Measurements from ENCODE around the gene OGFOD1. TPM values are rescaled to one million over a fixed set of nuclear protein-coding genes. Genes with fewer than 3 reads are reported as not detected.
A peak's percentile ranks its signal among the peaks of the same experiment; 100 is the strongest.

OGFOD1 gene
- total and polyA plus RNA-seq, 10 of the 15 experiments (the other 5 are each of a cell fraction or from before 2014, with no cell fraction given) = 31.4 to 119 (median 51.6) TPM

GRCh38 chr16:56450986-56451752 is at the start of gene OGFOD1, which contains the start of gene NUDT21 (continued):
- TF ChIP-seq MAX (IDR thresholded peaks at IDR 0.05; ENCODE audit: low read depth, low read length) (no peak; the same call in 1 of the 2 replicates), TCF7 (IDR thresholded peaks at IDR 0.05; ENCODE audit: borderline replicate concordance) (no peak), TAF1 (IDR thresholded peaks at IDR 0.05; ENCODE audit: borderline replicate concordance, low read depth, low read length) (peak; percentile 90), ZZZ3 (IDR thresholded peaks at IDR 0.05; ENCODE audit: control insufficient read depth, insufficient read length, low read depth) (no peak), NFXL1 (IDR thresholded peaks at IDR 0.05; ENCODE audit: borderline replicate concordance) (no peak), SMAD1 (IDR thresholded peaks at IDR 0.05; ENCODE audit: low read depth, partially characterized antibody) (no peak), ETV6 (conservative IDR thresholded peaks at IDR 0.05 in 1 of 2, IDR thresholded peaks at IDR 0.05 in 1 of 2; ENCODE audit: borderline replicate concordance in 1 of 2, low read depth in 1 of 2) (no peak), TCF12 (IDR thresholded peaks at IDR 0.05; ENCODE audit: low read depth, low read length) (peak; percentile 3; the same call in 1 of the 2 replicates), RAD21 (IDR thresholded peaks at IDR 0.05; ENCODE audit: insufficient read depth, low read depth, low read length) (no peak), ZNF384 (IDR thresholded peaks at IDR 0.05; ENCODE audit: borderline replicate concordance, low read depth, low read length) (no peak), EP300 (IDR thresholded peaks at IDR 0.05; ENCODE audit: borderline replicate concordance in 1 of 2, control insufficient read depth in 1 of 2, low read depth in 2 of 2, low read length in 2 of 2) (no peak), SUPT20H (IDR thresholded peaks at IDR 0.05; ENCODE audit: borderline replicate concordance, control insufficient read depth, low read depth, low read length) (no peak), NR2C2 (IDR thresholded peaks at IDR 0.05; ENCODE audit: borderline replicate concordance, control insufficient read depth, insufficient read length, low read depth) (no peak), ESRRA (IDR thresholded peaks at IDR 0.05; ENCODE audit: low read length) (no peak), GATAD2B (conservative IDR thresholded peaks at IDR 0.05; ENCODE audit: low read depth) (no peak), TBL1XR1 (IDR thresholded peaks at IDR 0.05; ENCODE audit: low read depth, low read length) (no peak), SRF (IDR thresholded peaks at IDR 0.05; ENCODE audit: low read depth in 2 of 2, low read length in 2 of 2) (no peak), SMAD5 (IDR thresholded peaks at IDR 0.05; ENCODE audit: low read depth) (no peak), ZNF207 (IDR thresholded peaks at IDR 0.05; ENCODE audit: borderline replicate concordance) (no peak), MTA3 (IDR thresholded peaks at IDR 0.05; ENCODE audit: borderline replicate concordance, low read length) (no peak), ASH2L (IDR thresholded peaks at IDR 0.05; ENCODE audit: borderline replicate concordance, low read depth) (0 out of 2 replicates have a peak, but pooled peaks have one; percentile 60), RAD51 (IDR thresholded peaks at IDR 0.05) (no peak)
- TF ChIP-seq, protein P1, sequence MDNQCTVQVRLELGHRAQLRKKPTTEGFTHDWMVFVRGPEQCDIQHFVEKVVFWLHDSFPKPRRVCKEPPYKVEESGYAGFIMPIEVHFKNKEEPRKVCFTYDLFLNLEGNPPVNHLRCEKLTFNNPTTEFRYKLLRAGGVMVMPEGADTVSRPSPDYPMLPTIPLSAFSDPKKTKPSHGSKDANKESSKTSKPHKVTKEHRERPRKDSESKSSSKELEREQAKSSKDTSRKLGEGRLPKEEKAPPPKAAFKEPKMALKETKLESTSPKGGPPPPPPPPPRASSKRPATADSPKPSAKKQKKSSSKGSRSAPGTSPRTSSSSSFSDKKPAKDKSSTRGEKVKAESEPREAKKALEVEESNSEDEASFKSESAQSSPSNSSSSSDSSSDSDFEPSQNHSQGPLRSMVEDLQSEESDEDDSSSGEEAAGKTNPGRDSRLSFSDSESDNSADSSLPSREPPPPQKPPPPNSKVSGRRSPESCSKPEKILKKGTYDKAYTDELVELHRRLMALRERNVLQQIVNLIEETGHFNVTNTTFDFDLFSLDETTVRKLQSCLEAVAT (IDR thresholded peaks at IDR 0.05) = peak; percentile 69; the same call in 1 of the 2 replicates
- TF ChIP-seq, protein P2, sequence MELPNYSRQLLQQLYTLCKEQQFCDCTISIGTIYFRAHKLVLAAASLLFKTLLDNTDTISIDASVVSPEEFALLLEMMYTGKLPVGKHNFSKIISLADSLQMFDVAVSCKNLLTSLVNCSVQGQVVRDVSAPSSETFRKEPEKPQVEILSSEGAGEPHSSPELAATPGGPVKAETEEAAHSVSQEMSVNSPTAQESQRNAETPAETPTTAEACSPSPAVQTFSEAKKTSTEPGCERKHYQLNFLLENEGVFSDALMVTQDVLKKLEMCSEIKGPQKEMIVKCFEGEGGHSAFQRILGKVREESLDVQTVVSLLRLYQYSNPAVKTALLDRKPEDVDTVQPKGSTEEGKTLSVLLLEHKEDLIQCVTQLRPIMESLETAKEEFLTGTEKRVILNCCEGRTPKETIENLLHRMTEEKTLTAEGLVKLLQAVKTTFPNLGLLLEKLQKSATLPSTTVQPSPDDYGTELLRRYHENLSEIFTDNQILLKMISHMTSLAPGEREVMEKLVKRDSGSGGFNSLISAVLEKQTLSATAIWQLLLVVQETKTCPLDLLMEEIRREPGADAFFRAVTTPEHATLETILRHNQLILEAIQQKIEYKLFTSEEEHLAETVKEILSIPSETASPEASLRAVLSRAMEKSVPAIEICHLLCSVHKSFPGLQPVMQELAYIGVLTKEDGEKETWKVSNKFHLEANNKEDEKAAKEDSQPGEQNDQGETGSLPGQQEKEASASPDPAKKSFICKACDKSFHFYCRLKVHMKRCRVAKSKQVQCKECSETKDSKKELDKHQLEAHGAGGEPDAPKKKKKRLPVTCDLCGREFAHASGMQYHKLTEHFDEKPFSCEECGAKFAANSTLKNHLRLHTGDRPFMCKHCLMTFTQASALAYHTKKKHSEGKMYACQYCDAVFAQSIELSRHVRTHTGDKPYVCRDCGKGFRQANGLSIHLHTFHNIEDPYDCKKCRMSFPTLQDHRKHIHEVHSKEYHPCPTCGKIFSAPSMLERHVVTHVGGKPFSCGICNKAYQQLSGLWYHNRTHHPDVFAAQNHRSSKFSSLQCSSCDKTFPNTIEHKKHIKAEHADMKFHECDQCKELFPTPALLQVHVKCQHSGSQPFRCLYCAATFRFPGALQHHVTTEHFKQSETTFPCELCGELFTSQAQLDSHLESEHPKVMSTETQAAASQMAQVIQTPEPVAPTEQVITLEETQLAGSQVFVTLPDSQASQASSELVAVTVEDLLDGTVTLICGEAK (IDR thresholded peaks at IDR 0.05; ENCODE audit: borderline replicate concordance) = peak; percentile 97

All from GM12878 (cell line).